Progenitor cell of endocrine pancreas (in vitro differentiated cells): Measurements from ENCODE around the gene RERE. TPM values are rescaled to one million over a fixed set of nuclear protein-coding genes. Genes with fewer than 3 reads are reported as not detected.

ENCODE experiments used
- DNase-seq: peaks from one replicate; pipeline ENCODE4 v3.0.0; 2021; ENCODE audit warnings: low spot score; ENCODE audit not compliant: unreplicated experiment
- H3K27ac Mint-ChIP-seq: 2 replicates; pipeline ENCODE4 v1.8.0; 2021; ENCODE audit warnings: mild to moderate bottlenecking, moderate library complexity, mixed read lengths
- H3K27me3 Mint-ChIP-seq: 2 replicates; pipeline ENCODE4 v1.8.0; 2021; ENCODE audit warnings: mixed read lengths
- H3K36me3 Mint-ChIP-seq: 2 replicates; pipeline ENCODE4 v1.8.0; 2022; ENCODE audit warnings: mixed read lengths; ENCODE audit not compliant: insufficient read depth
- H3K4me1 Mint-ChIP-seq: 2 replicates; pipeline ENCODE4 v1.8.0; 2021; ENCODE audit warnings: low read depth, mixed read lengths
- H3K4me3 Mint-ChIP-seq: 2 replicates; pipeline ENCODE4 v1.8.0; 2021; ENCODE audit warnings: low read depth, mild to moderate bottlenecking, moderate library complexity, mixed read lengths
- H3K9me3 Mint-ChIP-seq: 2 replicates; pipeline ENCODE4 v1.8.0; 2021; ENCODE audit warnings: low read depth, mixed read lengths
- total RNA-seq: library from RNA; stranded (reverse); gene quantifications from 2 replicates; pipeline ENCODE4 v1.2.1, GENCODE V29; 2021
- TF ChIP-seq, protein P1 (sequence below): fragments of 200-600 bp; sonication (generic); IDR thresholded peaks from one replicate; pipeline ENCODE4 v1.5.0; 2021; ENCODE audit warnings: antibody characterized with exemption, mild to moderate bottlenecking; ENCODE audit not compliant: unreplicated experiment

The RERE gene
- total RNA-seq, 1 donor from 2014 or later: 329 TPM

DNA sequence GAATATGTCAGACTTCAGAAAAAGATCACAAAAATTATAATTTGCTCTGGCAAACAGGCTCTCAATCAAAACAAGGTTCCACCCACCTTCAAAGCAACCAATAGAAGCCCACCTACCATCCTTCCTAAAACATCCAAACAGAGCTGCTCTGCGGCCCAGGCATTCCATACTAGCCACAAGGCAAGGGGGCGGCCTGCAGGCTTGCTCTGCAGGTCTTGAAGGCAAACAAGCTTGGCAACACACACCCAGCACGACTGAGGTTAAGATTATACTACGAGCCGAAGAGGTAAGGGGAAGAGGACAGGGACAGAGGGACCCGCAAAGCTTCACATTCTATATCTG is 292.3 kb downstream of the RERE start:
- Mint-ChIP-seq H3K36me3 (peaks cover 25% of the 10 kb centered on the region), H3K27me3 (no peaks in the 10 kb centered on the region), H3K9me3 (no peaks in the 10 kb centered on the region), H3K27ac (no peak overlapping the region), H3K4me3 (no peak overlapping the region), H3K4me1 (peaks cover 21% of the 10 kb centered on the region)
- TF ChIP-seq, protein P1, sequence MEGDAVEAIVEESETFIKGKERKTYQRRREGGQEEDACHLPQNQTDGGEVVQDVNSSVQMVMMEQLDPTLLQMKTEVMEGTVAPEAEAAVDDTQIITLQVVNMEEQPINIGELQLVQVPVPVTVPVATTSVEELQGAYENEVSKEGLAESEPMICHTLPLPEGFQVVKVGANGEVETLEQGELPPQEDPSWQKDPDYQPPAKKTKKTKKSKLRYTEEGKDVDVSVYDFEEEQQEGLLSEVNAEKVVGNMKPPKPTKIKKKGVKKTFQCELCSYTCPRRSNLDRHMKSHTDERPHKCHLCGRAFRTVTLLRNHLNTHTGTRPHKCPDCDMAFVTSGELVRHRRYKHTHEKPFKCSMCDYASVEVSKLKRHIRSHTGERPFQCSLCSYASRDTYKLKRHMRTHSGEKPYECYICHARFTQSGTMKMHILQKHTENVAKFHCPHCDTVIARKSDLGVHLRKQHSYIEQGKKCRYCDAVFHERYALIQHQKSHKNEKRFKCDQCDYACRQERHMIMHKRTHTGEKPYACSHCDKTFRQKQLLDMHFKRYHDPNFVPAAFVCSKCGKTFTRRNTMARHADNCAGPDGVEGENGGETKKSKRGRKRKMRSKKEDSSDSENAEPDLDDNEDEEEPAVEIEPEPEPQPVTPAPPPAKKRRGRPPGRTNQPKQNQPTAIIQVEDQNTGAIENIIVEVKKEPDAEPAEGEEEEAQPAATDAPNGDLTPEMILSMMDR: no peak
- DNase-seq: no peak

DNA sequence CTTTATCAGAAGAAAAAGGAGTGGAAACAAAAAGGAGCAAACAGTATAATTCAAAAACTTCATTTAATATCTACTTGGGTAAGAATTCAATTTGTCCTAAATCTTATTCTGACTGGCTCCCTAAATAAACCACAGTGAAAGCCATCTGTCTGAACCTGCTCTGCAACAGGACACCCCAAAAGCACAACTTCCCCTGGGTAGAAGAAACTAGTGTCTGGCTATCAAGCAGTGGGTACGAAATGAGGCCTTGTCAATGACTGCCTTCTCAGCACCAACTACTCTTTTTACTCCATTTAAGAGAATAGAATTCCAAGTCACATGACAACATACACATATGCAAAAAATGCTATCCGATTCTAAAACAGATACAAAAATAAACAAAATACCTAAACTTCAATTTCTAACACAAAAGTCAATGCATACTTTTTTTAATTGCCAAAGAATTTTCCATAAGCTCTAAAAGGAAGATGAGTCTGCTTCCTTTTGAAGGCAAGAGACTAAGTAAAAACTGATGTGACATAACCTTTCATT is 292.7 kb downstream of the RERE start:
- Mint-ChIP-seq H3K27me3 (no peaks in the 10 kb centered on the region), H3K4me1 (peaks cover 21% of the 10 kb centered on the region), H3K4me3 (no peak overlapping the region), H3K27ac (peak overlapping the region; percentile 23), H3K9me3 (no peaks in the 10 kb centered on the region), H3K36me3 (peaks cover 21% of the 10 kb centered on the region)
- TF ChIP-seq, protein P1: no peak
- no peak for DNase-seq

GRCh38 chr1:8523666-8524206 is 293.7 kb downstream of the RERE start:
- H3K4me1 Mint-ChIP-seq: peaks cover 22% of the 10 kb centered on the region
- peaks cover 18% of the 10 kb centered on the region for H3K36me3 Mint-ChIP-seq
- no peaks in the 10 kb centered on the region for H3K27me3 Mint-ChIP-seq
- TF ChIP-seq, protein P1: no peak
- H3K27ac Mint-ChIP-seq: peak overlapping the region; percentile 66
- no peak overlapping the region for H3K4me3 Mint-ChIP-seq
- DNase-seq: no peak
- H3K9me3 Mint-ChIP-seq: no peaks in the 10 kb centered on the region

DNA sequence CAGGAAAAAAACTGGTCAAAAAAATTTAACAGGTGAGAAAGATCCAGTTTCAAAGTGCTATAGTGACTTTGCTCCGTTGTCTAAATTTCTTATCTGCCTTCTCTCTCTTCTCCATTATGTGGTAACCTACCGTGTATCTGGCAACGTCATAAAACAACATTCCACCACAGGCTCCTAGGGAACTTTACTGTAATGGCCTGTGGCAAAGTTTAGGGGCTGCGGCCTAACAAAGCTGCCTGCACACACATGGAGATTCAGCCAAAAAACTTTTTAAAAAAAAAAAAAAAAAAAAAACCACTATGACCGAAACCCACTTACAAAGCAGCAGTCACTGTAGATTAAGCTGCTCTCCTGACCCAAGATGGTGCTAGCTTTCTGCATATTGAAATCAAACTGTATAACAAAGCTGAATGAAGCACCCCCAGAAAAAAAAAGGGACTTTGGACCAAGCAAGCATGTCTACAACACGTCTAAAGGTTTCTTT is 296.9 kb downstream of the RERE start:
- peak overlapping the region; percentile 94 for H3K27ac Mint-ChIP-seq
- H3K4me3 Mint-ChIP-seq: no peak overlapping the region
- peaks cover 34% of the 10 kb centered on the region for H3K4me1 Mint-ChIP-seq
- H3K9me3 Mint-ChIP-seq: no peaks in the 10 kb centered on the region
- no peaks in the 10 kb centered on the region for H3K27me3 Mint-ChIP-seq
- TF ChIP-seq, protein P1: no peak
- peaks cover 14% of the 10 kb centered on the region for H3K36me3 Mint-ChIP-seq
- DNase-seq: no peak

- H3K36me3 Mint-ChIP-seq: peaks cover 14% of the 10 kb centered on the region
- TF ChIP-seq, protein P1: no peak
- no peak for DNase-seq
- no peak overlapping the region for H3K27ac Mint-ChIP-seq
- H3K9me3 Mint-ChIP-seq: no peaks in the 10 kb centered on the region
- H3K4me1 Mint-ChIP-seq: peaks cover 34% of the 10 kb centered on the region
- no peaks in the 10 kb centered on the region for H3K27me3 Mint-ChIP-seq
- no peak overlapping the region for H3K4me3 Mint-ChIP-seq
Measured at GRCh38 chr1:8519167-8519566, 298.3 kb downstream of the RERE start.
